GM12872 (cell line): ENCODE measurements around the gene CDX2.

ENCODE experiments used
- CTCF ChIP-seq: IDR thresholded peaks from 3 replicates; pipeline ENCODE4 v1.5.1; 2011; ENCODE audit warnings: low read depth, mild to moderate bottlenecking, low read length, moderate library complexity; ENCODE audit not compliant: insufficient read depth

CDX2 gene

GRCh38 chr13:27928805-27929753 lies 40.0 kb downstream of the CDX2 start:
- no peak for TF ChIP-seq CTCF

DNA sequence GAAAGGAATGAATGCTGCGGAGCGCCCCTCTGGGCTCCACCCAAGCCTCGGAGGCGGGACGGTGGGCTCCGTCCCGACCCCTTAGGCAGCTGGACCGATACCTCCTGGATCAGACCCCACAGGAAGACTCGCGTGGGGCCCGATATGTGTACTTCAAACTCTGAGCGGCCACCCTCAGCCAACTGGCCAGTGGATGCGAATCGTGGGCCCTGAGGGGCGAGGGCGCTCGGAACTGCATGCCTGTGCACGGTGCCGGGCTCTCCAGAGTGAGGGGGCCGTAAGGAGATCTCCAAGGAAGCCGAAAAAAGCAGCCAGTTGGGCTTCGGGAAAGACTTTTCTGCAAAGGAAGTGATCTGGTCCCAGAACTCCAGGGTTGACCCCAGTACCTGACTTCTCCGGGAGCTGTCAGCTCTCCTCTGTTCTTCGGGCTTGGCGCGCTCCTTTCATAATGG lies 40.7 kb downstream of the CDX2 start:
- TF ChIP-seq CTCF, result no peak

- TF ChIP-seq CTCF, result no peak
Observed at GRCh38 chr13:27927444-27928352, 41.4 kb downstream of the CDX2 start.

DNA sequence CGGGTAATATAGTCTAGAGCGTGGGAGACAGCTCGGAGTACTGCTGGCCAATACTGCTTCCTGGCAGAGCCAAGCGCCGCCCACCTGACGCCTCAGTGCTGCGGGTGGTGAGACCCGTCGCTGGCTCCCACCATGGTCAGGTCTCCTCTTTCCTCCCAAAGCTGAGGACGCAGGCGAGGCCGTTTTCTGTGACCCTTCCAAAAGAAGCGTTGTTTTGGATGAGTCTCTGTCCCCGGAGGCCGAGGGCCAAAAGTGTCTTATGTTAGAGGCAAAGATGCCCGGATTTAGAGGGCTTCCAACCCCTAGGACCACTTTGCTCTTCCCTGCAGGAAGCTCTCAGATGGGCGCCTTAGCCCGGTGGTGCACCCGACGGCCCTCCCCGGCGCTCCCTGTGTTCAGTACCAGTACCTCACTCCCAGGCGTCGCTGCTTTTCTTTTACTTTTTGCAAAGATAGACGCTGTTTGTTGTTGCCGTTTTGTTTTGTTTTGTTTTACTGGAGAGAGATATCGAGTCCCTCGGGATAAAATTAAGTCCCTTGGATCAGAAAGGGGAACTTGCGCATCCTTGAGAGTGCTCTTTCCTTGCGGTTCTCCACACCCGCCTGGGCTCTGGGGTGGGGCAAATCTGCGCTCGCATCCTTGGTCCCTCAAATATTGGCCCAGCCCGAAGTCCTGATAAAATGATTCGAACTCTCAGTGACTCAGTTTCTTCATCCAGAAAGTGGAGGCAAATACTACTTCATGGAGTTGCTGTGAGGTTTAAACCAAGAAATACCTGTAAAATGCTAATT lies 42.3 kb downstream of the CDX2 start:
- no peak for TF ChIP-seq CTCF

DNA sequence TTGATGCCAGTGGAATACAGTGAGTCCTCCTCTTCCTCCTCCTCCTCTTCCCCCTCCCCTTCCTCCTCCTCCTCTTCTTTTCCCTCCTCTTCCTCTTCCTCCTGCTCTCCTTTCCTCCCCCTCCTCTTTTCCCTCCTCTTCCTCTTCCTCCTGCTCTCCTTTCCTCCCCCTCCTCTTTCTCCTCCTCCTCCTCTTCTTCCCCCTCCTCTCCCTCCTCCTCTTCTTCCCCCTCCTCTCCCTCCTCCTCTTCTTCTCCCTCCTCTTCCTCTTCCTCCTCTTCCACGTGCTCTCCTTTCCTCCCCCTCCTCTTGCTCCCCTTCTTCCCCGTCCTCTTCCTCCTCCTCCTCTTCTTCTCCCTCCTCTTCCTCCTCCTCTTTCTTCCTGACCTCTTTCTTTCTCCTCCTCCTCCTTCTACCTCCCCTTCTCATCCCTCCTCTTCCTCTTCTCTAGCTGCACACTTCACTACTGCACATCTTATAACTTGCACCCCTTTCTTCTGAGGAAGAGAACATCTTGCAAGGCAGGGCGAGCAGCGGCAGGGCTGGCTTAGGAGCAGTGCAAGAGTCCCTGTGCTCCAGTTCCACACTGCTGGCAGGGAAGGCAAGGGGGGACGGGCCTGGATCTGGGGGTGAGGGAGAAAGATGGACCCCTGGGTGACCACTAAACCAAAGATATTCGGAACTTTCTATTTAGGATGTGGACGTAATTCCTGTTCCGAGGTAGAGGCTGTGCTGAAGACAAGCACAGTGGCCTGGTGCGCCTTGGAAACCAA lies 43.7 kb downstream of the CDX2 start:
- no peak for TF ChIP-seq CTCF

DNA sequence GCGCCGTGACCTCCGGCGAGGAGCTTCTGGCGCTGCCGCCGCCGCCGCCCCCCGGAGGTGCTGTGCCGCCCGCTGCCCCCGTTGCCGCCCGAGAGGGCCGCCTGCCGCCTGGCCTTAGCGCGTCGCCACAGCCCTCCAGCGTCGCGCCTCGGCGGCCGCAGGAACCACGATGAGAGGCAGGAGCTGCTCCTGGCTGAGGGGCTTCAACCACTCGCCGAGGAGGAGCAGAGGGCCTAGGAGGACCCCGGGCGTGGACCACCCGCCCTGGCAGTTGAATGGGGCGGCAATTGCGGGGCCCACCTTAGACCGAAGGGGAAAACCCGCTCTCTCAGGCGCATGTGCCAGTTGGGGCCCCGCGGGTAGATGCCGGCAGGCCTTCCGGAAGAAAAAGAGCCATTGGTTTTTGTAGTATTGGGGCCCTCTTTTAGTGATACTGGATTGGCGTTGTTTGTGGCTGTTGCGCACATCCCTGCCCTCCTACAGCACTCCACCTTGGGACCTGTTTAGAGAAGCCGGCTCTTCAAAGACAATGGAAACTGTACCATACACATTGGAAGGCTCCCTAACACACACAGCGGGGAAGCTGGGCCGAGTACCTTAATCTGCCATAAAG lies 44.5 kb downstream of the CDX2 start:
- no peak for TF ChIP-seq CTCF
